HG03280 (cell line): ENCODE results near the gene MDK.

Experiments
- ATAC-seq: cut with Tn5 transposase; IDR thresholded peaks from one replicate; pipeline ENCODE4 v1.9.1; 2021; ENCODE audit warnings: mild to moderate bottlenecking, moderate library complexity; ENCODE audit not compliant: unreplicated experiment

MDK gene

GRCh38 chr11:46393231-46393616, 11.8 kb downstream of the MDK start:
- no peak for ATAC-seq

- ATAC-seq, result no peak
Observed at GRCh38 chr11:46393759-46394158, 12.3 kb downstream of the MDK start.

GRCh38 chr11:46397526-46397925, 16.1 kb downstream of the MDK start:
- no peak for ATAC-seq

GRCh38 chr11:46402957-46403902, 21.8 kb downstream of the MDK start:
- ATAC-seq, result no peak

- ATAC-seq, result no peak
Observed at GRCh38 chr11:46404476-46405017, 23.1 kb downstream of the MDK start.

GRCh38 chr11:46407635-46408034, 26.2 kb downstream of the MDK start:
- ATAC-seq, result no peak

- ATAC-seq, result no peak
Observed at GRCh38 chr11:46408407-46408986, 27.0 kb downstream of the MDK start.

- ATAC-seq, result no peak
Observed at GRCh38 chr11:46410021-46410420, 28.6 kb downstream of the MDK start.

- ATAC-seq, result no peak
Observed at GRCh38 chr11:46413760-46414465, 32.4 kb downstream of the MDK start.

- no peak for ATAC-seq
Observed at GRCh38 chr11:46414466-46414796, 33.0 kb downstream of the MDK start.

- ATAC-seq, result no peak
Observed at GRCh38 chr11:46414879-46415278, 33.4 kb downstream of the MDK start.

- no peak for ATAC-seq
Observed at GRCh38 chr11:46417711-46418110, 36.2 kb downstream of the MDK start.

- ATAC-seq, result no peak
Observed at GRCh38 chr11:46418751-46419150, 37.3 kb downstream of the MDK start.

- ATAC-seq, result no peak
Observed at GRCh38 chr11:46420513-46420912, 39.0 kb downstream of the MDK start.

- ATAC-seq, result no peak
Observed at GRCh38 chr11:46421257-46421880, 39.9 kb downstream of the MDK start.

- ATAC-seq, result no peak
Observed at GRCh38 chr11:46422588-46422987, 41.1 kb downstream of the MDK start.

GRCh38 chr11:46426233-46426991, 44.9 kb downstream of the MDK start:
- no peak for ATAC-seq

GRCh38 chr11:46427364-46427763, 45.9 kb downstream of the MDK start:
- no peak for ATAC-seq

- no peak for ATAC-seq
Observed at GRCh38 chr11:46429717-46430116, 48.2 kb downstream of the MDK start.

GRCh38 chr11:46431211-46431610, 49.7 kb downstream of the MDK start:
- ATAC-seq, result no peak
